Esophagus squamous epithelium (tissue), 5 donors: ENCODE results near the gene TXNL1. TPM values are rescaled to one million over a fixed set of nuclear protein-coding genes. Genes with fewer than 3 reads are reported as not detected.

Experiments
- DNase-seq: peaks from one replicate; lab custom pipeline; 2025; lab: John Stamatoyannopoulos, UW
- H3K27ac ChIP-seq, 4 donors: fragments of 200-600 bp; sonication (generic); one replicate each; pipeline ENCODE4 v1.5.1; 2016 to 2019; ENCODE audit warnings: mild to moderate bottlenecking in 1 of 4
- H3K27me3 ChIP-seq, 4 donors: fragments of 200-600 bp; sonication (generic); 1 replicate in 3 of 4; 2 replicates in 1 of 4; pipeline versions ENCODE4 v1.5.1 to v1.6.0; 2017 to 2021; ENCODE audit warnings: antibody characterized with exemption in 1 of 4
- H3K36me3 ChIP-seq, 3 donors: fragments of 200-600 bp; sonication (generic); one replicate each; pipeline ENCODE4 v1.5.1; 2016 to 2019
- H3K4me1 ChIP-seq, 3 donors: fragments of 200-600 bp; sonication (generic); one replicate each; pipeline ENCODE4 v1.5.1; 2017 to 2019
- H3K4me3 ChIP-seq, 4 donors: fragments of 200-600 bp; sonication (generic); 1 replicate in 3 of 4; 2 replicates in 1 of 4; pipeline ENCODE4 v1.5.1; 2016 to 2019; ENCODE audit warnings: mild to moderate bottlenecking in 2 of 4, moderate library complexity in 1 of 4
- H3K9me3 ChIP-seq, 3 donors: fragments of 200-600 bp; sonication (generic); one replicate each; pipeline ENCODE4 v1.5.1; 2016 to 2019
- CTCF ChIP-seq, 6 experiments: fragments of 450-650 bp in 4 of 6; fragments of 200-600 bp in 2 of 6; sonication (generic) in 2 of 6; IDR thresholded peaks; one replicate each; pipeline ENCODE4 v1.5.1; 2016 to 2019; ENCODE audit warnings: antibody characterized with exemption in 6 of 6, mild to moderate bottlenecking in 4 of 6, moderate library complexity in 4 of 6
- POLR2A ChIP-seq, 4 donors: fragments of 450-650 bp; IDR thresholded peaks; one replicate each; pipeline ENCODE4 v1.6.1; 2017; ENCODE audit warnings: antibody characterized with exemption in 4 of 4, mild to moderate bottlenecking in 4 of 4, moderate library complexity in 3 of 4
- WGBS, 2 donors: methylation state at CpG; one replicate each; pipeline ENCODE4 v1.1.5; 2018; 5-methylcytosine and 5-hydroxymethylcytosine counted together
- intact Hi-C: fragments of 100-400 bp; cut with DNase I; formaldehyde crosslinking; loops from one replicate; pipeline ENCODE4 v1.15.0; 2022
- total RNA-seq, 4 donors: library from RNA; depleted of rRNA; stranded (reverse); fragments of >200 nt; gene quantifications; one replicate each; pipeline ENCODE4 v1.1.0, GENCODE V29; 2016
- donor health status: DM: yes; HTN: yes; CAD: no.

The TXNL1 gene
- total RNA-seq, 4 donors from 2014 or later, result 41.2 to 78.5 (median 53.4) TPM

- no peak overlapping the region for H3K4me3 ChIP-seq
- no peaks in the 10 kb centered on the region for H3K27me3 ChIP-seq
- no peak for DNase-seq
- no peak overlapping the region for H3K27ac ChIP-seq
- intact Hi-C loops, result no loop called here
- H3K9me3 ChIP-seq, result no peaks in the 10 kb centered on the region
- H3K36me3 ChIP-seq, result no peaks in the 10 kb centered on the region
- no peak for TF ChIP-seq POLR2A (IDR thresholded peaks at IDR 0.05)
- TF ChIP-seq CTCF (IDR thresholded peaks at IDR 0.05), result no peak
- peaks cover 0 to 7% (median 0%) of the 10 kb centered on the region in 3 donors for H3K4me1 ChIP-seq
- 63 to 72% methylated on average over 2 of the region's 2 CpGs for WGBS, 2 donors
Observed at GRCh38 chr18:56560992-56561391, 77.4 kb downstream of the TXNL1 start.

- intact Hi-C loops, result no loop called here
- no peaks in the 10 kb centered on the region for H3K4me1 ChIP-seq
- H3K9me3 ChIP-seq, result no peaks in the 10 kb centered on the region
- no peak overlapping the region for H3K4me3 ChIP-seq
- no peak overlapping the region for H3K27ac ChIP-seq
- no peak for DNase-seq
- 68 to 74% methylated on average over 6 of the region's 6 CpGs for WGBS, 2 donors
- H3K27me3 ChIP-seq, result no peaks in the 10 kb centered on the region
- H3K36me3 ChIP-seq, result no peaks in the 10 kb centered on the region
- TF ChIP-seq POLR2A (IDR thresholded peaks at IDR 0.05) (no peak), CTCF (IDR thresholded peaks at IDR 0.05) (no peak)
Observed at GRCh38 chr18:56559044-56559443, 79.3 kb downstream of the TXNL1 start.

DNA sequence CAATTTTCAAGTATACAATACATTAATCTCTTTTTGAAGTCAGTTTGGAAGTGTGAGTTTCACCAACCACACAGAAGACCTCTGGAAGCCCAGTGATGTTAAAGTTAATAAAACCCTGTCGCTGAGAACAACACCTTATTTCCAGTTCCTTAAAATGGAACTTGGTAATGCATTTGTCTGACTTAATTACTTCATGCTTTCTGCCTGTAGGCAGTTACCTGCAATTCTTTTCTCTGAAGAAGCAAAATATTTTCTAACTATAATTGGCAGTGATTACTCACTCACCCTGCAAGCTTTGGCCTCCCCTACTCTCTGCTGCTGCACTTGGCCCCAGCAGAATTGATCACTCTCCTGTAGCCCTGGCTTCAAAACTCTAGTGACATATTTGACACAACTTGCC, 81.5 kb downstream of the TXNL1 start:
- TF ChIP-seq CTCF (IDR thresholded peaks at IDR 0.05), result no peak
- TF ChIP-seq POLR2A (IDR thresholded peaks at IDR 0.05), result no peak
- intact Hi-C loops, result no loop called here
- Histone ChIP-seq H3K27ac (no peak overlapping the region), H3K27me3 (no peaks in the 10 kb centered on the region), H3K9me3 (no peaks in the 10 kb centered on the region), H3K4me1 (no peaks in the 10 kb centered on the region), H3K4me3 (no peak overlapping the region), H3K36me3 (no peaks in the 10 kb centered on the region)
- 24 to 54% methylated on average over 1 of the region's 1 CpG for WGBS, 2 donors
- no peak for DNase-seq

DNA sequence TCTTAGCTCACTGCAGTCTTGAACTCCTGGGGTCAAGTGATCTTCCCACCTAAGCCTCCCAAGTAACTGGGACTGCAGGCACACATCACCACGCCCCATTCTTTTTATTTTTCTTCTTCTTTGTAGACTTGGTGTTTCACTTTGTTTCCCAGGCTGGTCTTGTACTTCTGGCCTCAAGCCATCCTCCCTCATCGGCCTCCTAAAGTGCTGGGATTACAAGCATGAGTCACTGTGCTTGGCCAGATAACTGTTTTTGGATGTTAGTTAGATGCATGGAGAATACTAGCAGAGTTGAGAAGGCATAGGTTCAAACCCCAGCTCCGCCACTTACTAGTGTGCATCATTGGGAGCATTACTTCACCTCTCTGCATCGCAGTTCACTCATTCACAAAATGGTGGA, 88.3 kb downstream of the TXNL1 start:
- Histone ChIP-seq H3K9me3 (no peaks in the 10 kb centered on the region), H3K4me1 (no peaks in the 10 kb centered on the region), H3K27ac (no peak overlapping the region), H3K27me3 (no peaks in the 10 kb centered on the region), H3K4me3 (no peak overlapping the region), H3K36me3 (no peaks in the 10 kb centered on the region)
- intact Hi-C loops, result no loop called here
- no peak for DNase-seq
- WGBS, 2 donors, result 80 to 81% methylated on average over 4 of the region's 4 CpGs
- TF ChIP-seq POLR2A (IDR thresholded peaks at IDR 0.05), result no peak
- TF ChIP-seq CTCF (IDR thresholded peaks at IDR 0.05), result no peak

Other genes with a start within 250 kb of the TXNL1 start
- gene WDR7, start 12.8 kb upstream of the TXNL1 start, total RNA-seq, result 10 to 100 TPM in 3 of 4 donors, 1 to 10 TPM in 1; 9.4 to 26.1 (median 19.2) TPM